ENCODE data around the gene RALGAPA2. TPM values are rescaled to one million over a fixed set of nuclear protein-coding genes. Genes with fewer than 3 reads are reported as not detected.

The RALGAPA2 gene
- total and polyA plus RNA-seq, 9 donors, result 8.4 to 31.7 (median 19.9) TPM

DNA sequence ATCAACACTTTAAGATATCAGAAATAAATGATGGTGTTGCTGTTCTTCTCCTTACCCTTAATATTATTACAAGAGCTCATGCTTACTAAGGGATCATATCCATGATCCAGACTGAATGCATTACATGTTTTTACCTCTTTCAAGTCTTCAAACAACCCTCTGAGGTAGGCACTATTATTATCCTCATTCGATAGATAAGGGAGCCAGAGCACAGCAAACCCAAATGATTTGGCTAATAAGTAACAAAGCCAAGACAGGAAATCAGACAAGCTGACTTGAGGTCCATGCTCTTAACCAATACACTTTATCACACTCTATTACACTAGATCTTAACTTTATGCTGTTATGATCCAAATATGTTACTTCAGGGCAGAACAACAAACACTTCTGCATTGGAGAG lies 145.9 kb downstream of the RALGAPA2 start:
- 89 to 96% (median 91%) methylated on average over 1 of the region's 1 CpG for WGBS, 3 donors
- intact Hi-C loops (cut with DNase I), result no loop called here
- Histone ChIP-seq H3K36me3 (no peaks in the 10 kb centered on the region), H3K27ac (no peak overlapping the region), H3K27me3 (no peaks in the 10 kb centered on the region), H3K9me3 (no peaks in the 10 kb centered on the region), H3K4me3 (no peak overlapping the region), H3K4me1 (ENCODE audit: insufficient read depth) (no peaks in the 10 kb centered on the region)
- TF ChIP-seq POLR2A (IDR thresholded peaks at IDR 0.05), result no peak
- no peak for TF ChIP-seq EP300 (IDR thresholded peaks at IDR 0.05)
- TF ChIP-seq, protein P1, sequence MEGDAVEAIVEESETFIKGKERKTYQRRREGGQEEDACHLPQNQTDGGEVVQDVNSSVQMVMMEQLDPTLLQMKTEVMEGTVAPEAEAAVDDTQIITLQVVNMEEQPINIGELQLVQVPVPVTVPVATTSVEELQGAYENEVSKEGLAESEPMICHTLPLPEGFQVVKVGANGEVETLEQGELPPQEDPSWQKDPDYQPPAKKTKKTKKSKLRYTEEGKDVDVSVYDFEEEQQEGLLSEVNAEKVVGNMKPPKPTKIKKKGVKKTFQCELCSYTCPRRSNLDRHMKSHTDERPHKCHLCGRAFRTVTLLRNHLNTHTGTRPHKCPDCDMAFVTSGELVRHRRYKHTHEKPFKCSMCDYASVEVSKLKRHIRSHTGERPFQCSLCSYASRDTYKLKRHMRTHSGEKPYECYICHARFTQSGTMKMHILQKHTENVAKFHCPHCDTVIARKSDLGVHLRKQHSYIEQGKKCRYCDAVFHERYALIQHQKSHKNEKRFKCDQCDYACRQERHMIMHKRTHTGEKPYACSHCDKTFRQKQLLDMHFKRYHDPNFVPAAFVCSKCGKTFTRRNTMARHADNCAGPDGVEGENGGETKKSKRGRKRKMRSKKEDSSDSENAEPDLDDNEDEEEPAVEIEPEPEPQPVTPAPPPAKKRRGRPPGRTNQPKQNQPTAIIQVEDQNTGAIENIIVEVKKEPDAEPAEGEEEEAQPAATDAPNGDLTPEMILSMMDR (IDR thresholded peaks at IDR 0.05), result no peak
- no peak for DNase-seq

DNA sequence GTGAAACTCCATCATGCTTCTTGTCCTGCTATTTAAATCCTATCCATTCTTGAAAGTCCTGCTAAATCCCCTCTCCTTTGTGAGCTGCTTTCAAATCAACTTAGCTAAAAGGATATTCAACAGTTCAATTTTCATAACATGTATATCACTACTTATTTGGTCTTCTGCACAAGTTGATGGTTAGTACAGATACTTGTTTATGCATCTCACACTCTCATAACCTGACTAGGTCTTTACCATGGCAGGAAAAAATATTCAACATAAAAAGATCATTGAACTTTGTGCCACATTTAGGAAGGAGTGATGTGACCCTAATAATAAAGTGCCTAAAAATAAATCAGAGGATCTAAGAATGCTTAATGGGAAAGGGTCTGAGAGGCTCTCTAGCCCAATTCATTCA lies 148.2 kb downstream of the RALGAPA2 start:
- intact Hi-C loops (cut with DNase I), result no loop called here
- Histone ChIP-seq H3K9me3 (no peaks in the 10 kb centered on the region), H3K4me3 (no peak overlapping the region), H3K4me1 (ENCODE audit: insufficient read depth) (no peaks in the 10 kb centered on the region), H3K36me3 (no peaks in the 10 kb centered on the region), H3K27ac (no peak overlapping the region), H3K27me3 (no peaks in the 10 kb centered on the region)
- TF ChIP-seq, protein P1 (IDR thresholded peaks at IDR 0.05), result no peak
- TF ChIP-seq POLR2A (IDR thresholded peaks at IDR 0.05) (no peak), EP300 (IDR thresholded peaks at IDR 0.05) (no peak)
- DNase-seq, result no peak

DNA sequence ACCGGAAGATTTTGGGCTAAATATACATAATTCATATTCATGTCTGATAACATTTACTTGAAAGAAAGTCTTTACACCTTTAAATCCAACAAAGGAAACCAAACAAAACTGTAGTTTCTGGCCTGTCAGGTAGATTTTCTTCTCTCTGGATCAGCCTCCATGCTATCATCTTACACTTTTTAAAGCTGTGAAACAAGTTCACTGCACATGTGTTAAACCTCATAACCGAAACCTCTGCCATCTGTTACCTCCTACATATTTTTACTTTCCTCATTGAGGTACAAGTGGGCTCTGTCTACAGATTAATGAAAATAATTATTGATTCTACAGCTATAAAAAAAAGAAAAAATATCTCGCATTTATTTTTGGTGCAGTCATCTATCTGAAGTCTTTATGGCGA lies 149.9 kb downstream of the RALGAPA2 start:
- intact Hi-C loops (cut with DNase I), result no loop called here
- H3K27me3 ChIP-seq, result no peaks in the 10 kb centered on the region
- H3K4me3 ChIP-seq, result no peak overlapping the region
- H3K9me3 ChIP-seq, result no peaks in the 10 kb centered on the region
- DNase-seq, result no peak
- no peak for TF ChIP-seq EP300 (IDR thresholded peaks at IDR 0.05)
- TF ChIP-seq, protein P1 (IDR thresholded peaks at IDR 0.05), result no peak
- TF ChIP-seq POLR2A (IDR thresholded peaks at IDR 0.05), result no peak
- 95 to 98% (median 97%) methylated on average over 4 of the region's 4 CpGs for WGBS, 3 donors
- no peak overlapping the region for H3K27ac ChIP-seq
- no peaks in the 10 kb centered on the region for H3K4me1 ChIP-seq (ENCODE audit: insufficient read depth)
- H3K36me3 ChIP-seq, result no peaks in the 10 kb centered on the region

DNA sequence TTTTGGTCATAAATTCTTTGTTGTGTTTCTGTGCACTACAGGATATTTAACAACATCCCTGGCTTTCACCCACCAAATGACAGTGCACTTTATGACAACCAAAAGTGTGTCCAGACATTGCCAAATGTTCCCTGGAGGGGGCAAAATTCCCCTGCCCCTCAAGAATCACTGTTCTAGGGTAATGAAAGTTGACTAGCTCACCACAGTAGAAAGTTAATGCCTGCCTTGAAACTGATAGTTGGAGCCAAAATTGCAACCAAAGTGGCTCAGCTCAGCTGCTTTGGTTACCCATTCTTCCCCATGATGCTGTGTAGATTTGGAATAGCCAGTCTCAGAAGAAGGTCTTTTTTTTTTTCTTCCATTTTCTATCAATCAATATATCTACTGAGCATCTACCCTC lies 150.6 kb downstream of the RALGAPA2 start:
- no peaks in the 10 kb centered on the region for H3K9me3 ChIP-seq
- H3K4me1 ChIP-seq (ENCODE audit: insufficient read depth), result no peaks in the 10 kb centered on the region
- TF ChIP-seq EP300 (IDR thresholded peaks at IDR 0.05) (no peak), POLR2A (IDR thresholded peaks at IDR 0.05) (no peak)
- TF ChIP-seq, protein P1 (IDR thresholded peaks at IDR 0.05), result no peak
- intact Hi-C loops (cut with DNase I), result no loop called here
- H3K27ac ChIP-seq, result no peak overlapping the region
- no peaks in the 10 kb centered on the region for H3K27me3 ChIP-seq
- DNase-seq, result no peak
- no peaks in the 10 kb centered on the region for H3K36me3 ChIP-seq
- H3K4me3 ChIP-seq, result no peak overlapping the region

DNA sequence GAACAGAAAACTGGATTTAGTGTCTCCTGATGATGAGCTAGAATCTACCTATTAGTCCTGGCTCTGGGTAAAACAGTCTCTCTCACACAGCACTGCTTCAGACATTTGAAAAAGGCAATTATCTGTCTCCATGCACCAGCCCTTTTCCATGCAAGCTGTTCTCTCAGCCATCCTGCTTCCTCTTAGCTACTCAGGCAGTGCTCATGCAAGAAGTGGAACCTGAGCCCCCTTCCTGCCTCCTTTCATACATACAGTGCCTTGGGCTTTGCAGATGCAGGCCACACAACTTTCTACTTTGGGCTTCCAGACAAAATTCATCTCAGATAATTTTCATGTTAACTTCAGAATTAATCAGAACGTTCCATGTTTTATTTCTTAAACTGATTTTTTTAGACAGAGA lies 151.3 kb downstream of the RALGAPA2 start:
- intact Hi-C loops (cut with DNase I), result no loop called here
- DNase-seq, result no peak
- Histone ChIP-seq H3K36me3 (no peaks in the 10 kb centered on the region), H3K27me3 (no peaks in the 10 kb centered on the region), H3K4me1 (ENCODE audit: insufficient read depth) (no peaks in the 10 kb centered on the region), H3K27ac (no peak overlapping the region), H3K9me3 (no peaks in the 10 kb centered on the region), H3K4me3 (no peak overlapping the region)
- WGBS, 3 donors, result 83 to 95% (median 92%) methylated on average over 1 of the region's 1 CpG
- TF ChIP-seq EP300 (IDR thresholded peaks at IDR 0.05) (no peak), POLR2A (IDR thresholded peaks at IDR 0.05) (no peak)
- TF ChIP-seq, protein P1 (IDR thresholded peaks at IDR 0.05), result no peak

Measured in ovary (tissue), 9 donors.